Activated CD8-positive, alpha-beta T cell treated with anti-CD3 and anti-CD28 coated beads for 36 hours (primary cell): Measurements from ENCODE around the gene GAL. TPM values are rescaled to one million over a fixed set of nuclear protein-coding genes. Genes with fewer than 3 reads are reported as not detected.

Experiments used
- ATAC-seq: fragments of 200-7000 bp; cut with Tn5 transposase; one replicate; pipeline ENCODE4 v1.10.0; 2021; ENCODE audit warnings: mild to moderate bottlenecking, moderate library complexity
- CTCF ChIA-PET: fragments of 350-600 bp; sonication (Branson Sonifier 250); formaldehyde crosslinking; loops from one replicate; lab custom pipeline; 2021; ENCODE audit warnings: antibody characterized with exemption; lab: Charles Lee
- POLR2A ChIA-PET: fragments of 350-600 bp; sonication (Branson Sonifier 250); formaldehyde crosslinking; loops from one replicate; lab custom pipeline; 2021; ENCODE audit warnings: antibody characterized with exemption; lab: Charles Lee
- DNase-seq: peaks from one replicate; pipeline ENCODE4 v3.0.0-alpha.2; 2020
- H3K27ac Mint-ChIP-seq: one replicate; pipeline ENCODE4 v1.8.0; 2021; ENCODE audit warnings: mild to moderate bottlenecking, mixed read lengths
- H3K27me3 Mint-ChIP-seq: one replicate; pipeline ENCODE4 v1.8.0; 2021; ENCODE audit warnings: mixed read lengths
- H3K36me3 Mint-ChIP-seq: one replicate; pipeline ENCODE4 v1.8.0; 2021; ENCODE audit warnings: low read depth, mixed read lengths
- H3K4me1 Mint-ChIP-seq: one replicate; pipeline ENCODE4 v1.8.0; 2021; ENCODE audit warnings: low read depth, mixed read lengths
- H3K4me3 Mint-ChIP-seq: one replicate; pipeline ENCODE4 v1.8.0; 2021; ENCODE audit warnings: mild to moderate bottlenecking, moderate library complexity, mixed read lengths
- H3K9me3 Mint-ChIP-seq: one replicate; pipeline ENCODE4 v1.8.0; 2021; ENCODE audit warnings: mixed read lengths
- CTCF ChIP-seq: fragments of 200-600 bp; IDR thresholded peaks from one replicate; pipeline ENCODE4 v1.8.0; 2022; ENCODE audit warnings: antibody characterized with exemption, mild to moderate bottlenecking
- intact Hi-C: fragments of 100-400 bp; cut with micrococcal nuclease; formaldehyde crosslinking; loops from one replicate; pipeline ENCODE4 v1.10.0; 2022
- total RNA-seq, 2 experiments: library from RNA; stranded (reverse); gene quantifications; one replicate each; pipeline ENCODE4 v1.2.3, GENCODE V29; 2021

GAL gene
- total RNA-seq, 2 experiments from 2014 or later, result 2.2 to 3.8 TPM

DNA sequence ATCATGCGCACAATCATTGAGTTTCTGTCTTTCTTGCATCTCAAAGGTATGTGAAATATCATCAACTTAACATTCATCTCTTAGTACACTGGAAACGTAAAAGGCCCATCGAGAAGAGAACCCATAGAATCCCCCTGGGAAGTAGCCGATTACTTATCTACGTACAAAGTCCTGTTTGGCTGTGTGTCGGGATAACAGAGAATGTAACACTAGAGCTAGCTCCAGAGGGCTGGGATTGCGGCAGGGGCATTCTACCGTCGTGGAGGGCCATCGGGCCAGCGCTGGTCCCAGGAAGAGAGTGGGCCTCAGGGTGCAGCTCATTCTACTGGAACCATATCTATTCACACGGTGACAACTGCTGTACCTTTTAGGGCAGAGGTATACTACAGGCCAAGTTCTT is 4.5 kb downstream of the GAL start:
- peaks cover 18% of the 10 kb centered on the region for H3K27me3 Mint-ChIP-seq
- DNase-seq (no peak), ATAC-seq (no peak)
- no peak for TF ChIP-seq CTCF
- intact Hi-C loops, result no loop called here
- no peak overlapping the region for H3K4me3 Mint-ChIP-seq
- no peaks in the 10 kb centered on the region for H3K9me3 Mint-ChIP-seq
- H3K4me1 Mint-ChIP-seq, result peaks cover 16% of the 10 kb centered on the region
- CTCF ChIA-PET, result no interaction called here
- H3K27ac Mint-ChIP-seq, result no peak overlapping the region
- H3K36me3 Mint-ChIP-seq, result no peaks in the 10 kb centered on the region
- POLR2A ChIA-PET, result interaction anchor here (0.7 kb wide), 1 partner anchor 623 kb away, joined by 3 read pairs; no protein-coding TSS in a partner anchor

DNA sequence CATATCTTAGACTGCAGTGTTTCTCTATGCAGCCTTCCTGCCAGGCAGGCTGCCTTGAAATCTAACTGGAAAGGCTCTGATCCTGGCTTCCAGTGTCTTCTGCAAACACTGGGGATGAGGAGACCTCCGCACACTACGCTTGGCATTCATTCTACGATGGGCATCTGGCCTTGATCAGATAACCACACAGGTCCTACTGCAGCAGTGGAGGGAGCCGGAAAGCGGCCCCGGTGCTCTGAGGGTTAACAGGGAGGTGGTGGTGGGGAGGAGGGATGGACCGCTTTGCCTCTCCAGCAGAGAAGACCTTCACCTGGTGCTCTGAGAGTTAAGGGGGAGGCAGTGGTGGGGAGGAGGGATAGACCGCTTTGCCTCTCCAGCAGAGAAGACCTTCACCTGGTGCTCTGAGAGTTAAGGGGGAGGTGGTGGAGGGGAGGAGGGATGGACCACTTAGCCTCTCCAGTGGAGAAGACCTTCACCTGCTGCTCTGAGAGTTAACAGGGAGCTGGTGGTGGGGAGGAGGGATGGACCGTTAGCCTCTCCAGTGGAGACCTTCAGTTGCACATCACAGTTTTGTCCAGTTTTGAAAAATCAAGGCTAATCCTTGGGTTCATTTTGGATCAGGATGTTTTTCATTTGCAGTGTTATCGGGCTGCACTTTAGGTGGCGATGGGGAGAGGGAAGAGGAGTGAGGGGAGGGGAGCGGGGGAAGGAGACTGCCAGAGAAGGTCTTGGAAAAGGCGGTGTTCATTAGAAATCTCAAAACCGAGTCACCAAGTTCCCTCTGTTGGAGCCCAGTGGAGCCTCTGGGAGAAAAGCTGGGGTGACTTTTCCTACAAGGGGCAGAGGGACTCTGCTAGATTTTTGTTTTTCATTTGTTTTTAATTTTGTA is 5.6 kb downstream of the GAL start:
- Mint-ChIP-seq H3K4me1 (peaks cover 16% of the 10 kb centered on the region), H3K27ac (no peak overlapping the region), H3K36me3 (no peaks in the 10 kb centered on the region), H3K27me3 (peaks cover 16% of the 10 kb centered on the region), H3K9me3 (no peaks in the 10 kb centered on the region), H3K4me3 (no peak overlapping the region)
- DNase-seq (no peak), ATAC-seq (no peak)
- intact Hi-C loops, result no loop called here
- ChIA-PET CTCF (no interaction called here), POLR2A (interaction anchor here (0.6 to 0.7 kb wide), 2 partner anchors 36 to 622 kb away, joined by 3 read pairs; no protein-coding TSS in a partner anchor)
- no peak for TF ChIP-seq CTCF

DNA sequence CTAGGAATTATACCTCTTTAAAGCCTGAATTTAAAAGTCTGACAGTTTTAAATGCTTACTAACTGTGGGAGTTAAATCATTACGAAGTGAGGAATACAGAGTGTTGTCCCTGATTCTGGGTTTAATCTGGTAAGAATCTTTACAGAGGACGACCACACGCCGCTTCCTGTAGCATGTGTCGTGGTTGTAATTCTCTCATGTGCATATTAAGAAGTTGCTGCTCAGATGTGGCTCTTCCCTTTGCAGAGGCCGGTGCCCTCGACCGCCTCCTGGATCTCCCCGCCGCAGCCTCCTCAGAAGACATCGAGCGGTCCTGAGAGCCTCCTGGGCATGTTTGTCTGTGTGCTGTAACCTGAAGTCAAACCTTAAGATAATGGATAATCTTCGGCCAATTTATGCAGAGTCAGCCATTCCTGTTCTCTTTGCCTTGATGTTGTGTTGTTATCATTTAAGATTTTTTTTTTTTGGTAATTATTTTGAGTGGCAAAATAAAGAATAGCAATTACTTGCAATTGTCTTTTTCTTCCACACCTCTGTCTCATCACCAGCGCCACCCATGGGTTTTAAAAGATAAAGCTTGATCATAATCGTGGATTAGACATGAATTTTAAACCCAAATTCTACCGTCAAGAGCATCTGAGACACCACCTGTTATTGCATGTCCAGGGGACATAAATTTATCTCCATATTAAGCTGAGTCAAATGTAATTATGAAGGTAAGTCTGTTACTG is 6.5 kb downstream of the GAL start:
- peaks cover 9% of the 10 kb centered on the region for H3K27me3 Mint-ChIP-seq
- intact Hi-C loops, result no loop called here
- CTCF ChIA-PET, result interaction anchor here (0.9 to 1.3 kb wide), 2 partner anchors 11 to 36 kb away, joined by 3 read pairs; no protein-coding TSS in a partner anchor

GRCh38 chr11:68691402-68691784 is 7.0 kb downstream of the GAL start:
- H3K27ac Mint-ChIP-seq, result no peak overlapping the region
- no peak for TF ChIP-seq CTCF
- no peaks in the 10 kb centered on the region for H3K36me3 Mint-ChIP-seq
- peaks cover 3% of the 10 kb centered on the region for H3K27me3 Mint-ChIP-seq
- DNase-seq, result no peak
- ATAC-seq, result no peak
- H3K4me1 Mint-ChIP-seq, result peaks cover 16% of the 10 kb centered on the region
- no peak overlapping the region for H3K4me3 Mint-ChIP-seq
- POLR2A ChIA-PET, result interaction anchor here (1.1 kb wide), 1 partner anchor 28 kb away, joined by 3 read pairs; no protein-coding TSS in a partner anchor
- CTCF ChIA-PET, result interaction anchor here (0.9 to 1.3 kb wide), 2 partner anchors 11 to 35 kb away, joined by 3 read pairs; no protein-coding TSS in a partner anchor
- intact Hi-C loops, result no loop called here
- peaks cover 3% of the 10 kb centered on the region for H3K9me3 Mint-ChIP-seq

More for the DNA sequence above, 6.5 kb downstream of the GAL start:
- Mint-ChIP-seq H3K9me3 (no peaks in the 10 kb centered on the region), H3K36me3 (no peaks in the 10 kb centered on the region), H3K4me1 (peaks cover 16% of the 10 kb centered on the region), H3K4me3 (no peak overlapping the region), H3K27ac (no peak overlapping the region)
- peak; percentile 79 for ATAC-seq
- POLR2A ChIA-PET, result interaction anchor here (0.6 to 1.1 kb wide), 2 partner anchors 28 to 36 kb away, joined by 3 read pairs; no protein-coding TSS in a partner anchor
- peak; percentile 67 for DNase-seq
- TF ChIP-seq CTCF, result peak; percentile 32
